ENCODE data around the gene HPCA. TPM values are rescaled to one million over a fixed set of nuclear protein-coding genes. Genes with fewer than 3 reads are reported as not detected.

Gene HPCA
- total and polyA plus RNA-seq, 2 of the 8 experiments (the other 6 are each of a cell fraction or from before 2014, with no cell fraction given): 0.70 to 1.4 TPM

GRCh38 chr1:32890516-32891240, 4.4 kb downstream of the HPCA start:
- Histone ChIP-seq H3K4ac (replicated peaks; ENCODE audit: insufficient read length, low read depth, low read length) (no peak overlapping the region), H3K14ac (ENCODE audit: insufficient read length) (no peak overlapping the region), H3K18ac (ENCODE audit: extremely low read depth, low read length) (no peak overlapping the region), H3K9ac (replicated peaks in 1 of 4; ENCODE audit: extremely low read depth in 1 of 4, low read depth in 3 of 4, low read length in 3 of 4) (no peak overlapping the region), H4K5ac (ENCODE audit: insufficient read length, low read depth, low read length) (no peak overlapping the region), H4K20me1 (replicated peaks in 1 of 2; ENCODE audit: control insufficient read depth in 1 of 2, insufficient read depth in 2 of 2, low read length in 2 of 2) (peaks cover 0 to 16% of the 10 kb centered on the region in 2 experiments), H3K23me2 (ENCODE audit: low read depth, low read length) (peaks cover 7% of the 10 kb centered on the region; the same call in 1 of the 2 replicates), H3K27ac (ENCODE audit: low read depth, low read length) (no peak overlapping the region), H3K9me3 (ENCODE audit: insufficient read depth in 2 of 2, low read depth in 1 of 2, low read length in 1 of 2) (peaks cover 0 to 6% of the 10 kb centered on the region in 2 experiments; a peak in 1 of 4 replicates), H3K23ac (ENCODE audit: insufficient read length) (no peak overlapping the region), H4K91ac (replicated peaks; ENCODE audit: insufficient read length, low read length) (no peak overlapping the region), H2BK12ac (ENCODE audit: low read depth, low read length) (no peak overlapping the region), H2AK5ac (ENCODE audit: low read depth, low read length) (no peak overlapping the region), H3K79me2 (ENCODE audit: control insufficient read depth in 1 of 2, insufficient read depth in 2 of 2, low read length in 2 of 2) (no peaks in the 10 kb centered on the region), H3K4me2 (ENCODE audit: insufficient read depth in 1 of 2, low read depth in 2 of 2, low read length in 2 of 2) (no peak overlapping the region), H3K27me3 (replicated peaks in 1 of 4; ENCODE audit: control insufficient read depth in 3 of 4, extremely low read depth in 1 of 4, insufficient read depth in 3 of 4, low read length in 3 of 4) (peaks cover 2 to 45% (median 25%) of the 10 kb centered on the region in 4 experiments), H2BK15ac (ENCODE audit: low read length) (no peak overlapping the region), H3K56ac (replicated peaks; ENCODE audit: insufficient read length, low read depth, low read length) (no peak overlapping the region), H4K8ac (ENCODE audit: extremely low read depth, insufficient read depth, low read length) (no peak overlapping the region), H3K4me3 (ENCODE audit: extremely low read depth in 1 of 4, insufficient read depth in 2 of 4, low read depth in 3 of 4, low read length in 4 of 4) (no peak overlapping the region), H3K4me1 (replicated peaks in 1 of 4; ENCODE audit: control insufficient read depth in 3 of 4, insufficient read depth in 4 of 4, low read length in 3 of 4) (peaks cover 0 to 19% (median 9%) of the 10 kb centered on the region in 4 experiments; a peak in 6 of 7 replicates), H3K36me3 (ENCODE audit: control insufficient read depth in 2 of 4, insufficient read depth in 4 of 4, low read length in 3 of 4) (no peaks in the 10 kb centered on the region), H2BK20ac (ENCODE audit: low read length) (no peak overlapping the region), H3K79me1 (ENCODE audit: low read depth, low read length) (no peaks in the 10 kb centered on the region), H2BK120ac (replicated peaks; ENCODE audit: low read depth, low read length) (no peak overlapping the region), H2BK5ac (ENCODE audit: low read depth, low read length) (no peak overlapping the region), H2AFZ (ENCODE audit: low read length) (no peak overlapping the region)
- ChIA-PET CTCF (ENCODE audit: partially characterized antibody) (interaction anchor here (0.7 to 16.6 kb wide), 13 partner anchors 9 to 204 kb away, joined by 3 to 382 read pairs (median 4); partner anchors contain the start of genes FNDC5 and HPCA), POLR2A (ENCODE audit: partially characterized antibody) (interaction anchor here (0.7 kb wide), 1 partner anchor 38 kb away, joined by 3 read pairs; no protein-coding TSS in a partner anchor)
- DNase-seq (ENCODE audit: low read depth in 1 of 2, low spot score in 2 of 2) (no peak), FAIRE-seq (no peak)
- WGBS, 2 experiments (ENCODE audit: extremely low coverage in 1 of 2, insufficient coverage in 1 of 2, insufficient read length in 1 of 2, insufficient replicate concordance in 2 of 2, low coverage in 1 of 2, low lambda C conversion rate in 2 of 2, missing lambda C conversion rate in 1 of 2): 87% methylated on average over 7 of the region's 7 CpGs; no CpG with 5 or more reads in 1 of the 2 experiments
- no peak for TF ChIP-seq EGR1 (IDR thresholded peaks at IDR 0.05; ENCODE audit: borderline replicate concordance, low read depth, low read length)
- TF ChIP-seq RFX5 (IDR thresholded peaks at IDR 0.05; ENCODE audit: borderline replicate concordance, low read depth, low read length): no peak
- no peak for TF ChIP-seq MAFK (IDR thresholded peaks at IDR 0.05; ENCODE audit: low read depth, low read length)
- no peak for TF ChIP-seq MAX (IDR thresholded peaks at IDR 0.05)
- no peak for TF ChIP-seq E2F6 (IDR thresholded peaks at IDR 0.05)
- no peak for TF ChIP-seq POLR2A (IDR thresholded peaks at IDR 0.05; ENCODE audit: control extremely low read depth in 1 of 2, low read depth in 2 of 2, low read length in 2 of 2)
- no peak for TF ChIP-seq EP300 (IDR thresholded peaks at IDR 0.05; ENCODE audit: borderline replicate concordance in 1 of 2, low read depth in 2 of 2, low read length in 2 of 2)
- no peak for TF ChIP-seq CBX5 (IDR thresholded peaks at IDR 0.05; ENCODE audit: low read depth, low read length)
- TF ChIP-seq SIX5 (IDR thresholded peaks at IDR 0.05; ENCODE audit: low read depth, low read length): no peak
